GM19395 (cell line): ENCODE data around the gene PRSS33.

Experiments
- ATAC-seq: cut with Tn5 transposase; IDR thresholded peaks from one replicate; pipeline ENCODE4 v1.9.1; 2021; ENCODE audit warnings: mild to moderate bottlenecking, moderate library complexity; ENCODE audit not compliant: unreplicated experiment

Gene PRSS33

DNA sequence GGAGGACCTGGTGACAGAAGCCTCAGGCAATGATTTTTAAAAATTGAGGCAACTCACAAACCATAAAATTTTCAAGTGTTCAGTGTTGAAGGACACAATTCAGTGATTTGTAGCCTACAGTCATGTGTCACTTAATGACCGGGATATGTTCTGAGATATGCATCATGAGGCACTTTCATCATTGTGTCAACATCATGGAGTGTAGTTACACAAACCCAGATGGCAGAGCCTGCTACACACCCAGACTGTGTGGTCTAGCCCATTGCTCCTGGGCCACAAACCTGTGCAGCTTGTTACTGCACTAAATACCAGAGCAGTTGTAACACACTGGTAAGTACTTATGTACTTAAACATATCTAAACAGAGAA is 12.5 kb upstream of the PRSS33 start:
- ATAC-seq = no peak

GRCh38 chr16:2799205-2799858 is 12.0 kb upstream of the PRSS33 start:
- no peak for ATAC-seq

GRCh38 chr16:2798723-2799204 is 11.4 kb upstream of the PRSS33 start:
- ATAC-seq = no peak

DNA sequence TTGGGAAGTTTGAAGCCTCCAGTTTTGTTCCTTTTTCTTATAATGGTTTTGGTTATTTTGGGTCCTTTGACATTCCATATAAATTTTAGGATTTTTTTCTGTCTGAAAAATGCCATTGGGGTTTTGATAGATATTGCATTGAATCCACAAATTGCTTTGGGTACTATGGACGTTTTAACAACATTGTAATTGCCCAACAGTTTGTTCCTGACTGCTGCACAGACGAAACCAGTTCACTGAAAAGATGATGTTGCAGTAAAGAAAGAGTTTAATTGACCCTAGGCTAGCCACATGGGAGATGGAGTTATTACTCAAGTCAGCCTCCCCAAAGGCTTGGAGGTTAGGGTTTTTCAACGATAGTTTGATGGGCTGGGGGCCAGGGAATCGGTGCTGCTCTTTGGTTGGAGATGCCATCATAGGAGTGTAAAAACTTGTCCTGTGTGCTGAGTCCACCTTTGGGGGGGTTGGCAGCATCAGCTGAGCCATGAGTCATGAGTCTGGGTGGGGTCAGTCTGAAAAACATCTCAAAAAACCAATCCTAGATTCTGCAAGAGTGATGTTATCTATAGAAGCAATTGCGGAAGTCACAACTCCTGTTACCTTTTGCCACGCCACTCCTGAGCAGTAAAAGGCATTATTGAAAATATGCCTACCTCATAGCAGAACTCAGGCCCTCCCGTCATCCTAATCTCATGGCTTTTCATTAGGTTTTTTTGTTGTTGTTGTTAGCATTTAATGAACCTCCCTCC is 8.2 kb upstream of the PRSS33 start:
- ATAC-seq = no peak

GRCh38 chr16:2792940-2793339 is 5.6 kb upstream of the PRSS33 start:
- no peak for ATAC-seq

DNA sequence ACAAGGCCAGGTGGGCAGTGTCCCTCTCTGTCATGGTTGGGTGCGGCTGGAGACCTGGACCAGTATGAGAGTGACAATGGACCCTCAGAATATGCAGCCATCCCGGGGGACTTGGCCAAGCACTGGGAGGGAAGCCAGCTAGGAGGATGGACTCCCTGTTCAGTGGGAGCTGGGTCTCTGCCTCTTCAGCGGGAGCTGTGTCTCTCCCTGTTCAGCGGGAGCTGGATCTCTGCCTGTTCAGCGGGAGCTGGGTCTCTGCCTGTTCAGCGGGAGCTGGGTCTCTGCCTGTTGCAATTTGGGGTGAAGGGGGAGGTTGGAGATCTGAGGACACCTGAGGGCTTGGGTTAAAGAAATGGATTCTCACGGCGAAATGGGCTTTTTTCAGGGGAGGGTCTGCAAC is 3.8 kb upstream of the PRSS33 start:
- no peak for ATAC-seq

GRCh38 chr16:2790631-2791030 is 3.3 kb upstream of the PRSS33 start:
- ATAC-seq = no peak

- no peak for ATAC-seq
These were observed 601 bp upstream of the PRSS33 start for GRCh38 chr16:2787961-2788360.

- ATAC-seq = no peak
These were observed 571 bp downstream of the PRSS33 start for GRCh38 chr16:2786826-2787151.

GRCh38 chr16:2786061-2786825 is 1.1 kb downstream of the PRSS33 start:
- ATAC-seq = no peak

- ATAC-seq = no peak
These were observed 2.0 kb downstream of the PRSS33 start for GRCh38 chr16:2785101-2785991.

GRCh38 chr16:2784358-2785100 is 2.8 kb downstream of the PRSS33 start:
- no peak for ATAC-seq

GRCh38 chr16:2783581-2784357 is 3.6 kb downstream of the PRSS33 start:
- ATAC-seq = no peak

DNA sequence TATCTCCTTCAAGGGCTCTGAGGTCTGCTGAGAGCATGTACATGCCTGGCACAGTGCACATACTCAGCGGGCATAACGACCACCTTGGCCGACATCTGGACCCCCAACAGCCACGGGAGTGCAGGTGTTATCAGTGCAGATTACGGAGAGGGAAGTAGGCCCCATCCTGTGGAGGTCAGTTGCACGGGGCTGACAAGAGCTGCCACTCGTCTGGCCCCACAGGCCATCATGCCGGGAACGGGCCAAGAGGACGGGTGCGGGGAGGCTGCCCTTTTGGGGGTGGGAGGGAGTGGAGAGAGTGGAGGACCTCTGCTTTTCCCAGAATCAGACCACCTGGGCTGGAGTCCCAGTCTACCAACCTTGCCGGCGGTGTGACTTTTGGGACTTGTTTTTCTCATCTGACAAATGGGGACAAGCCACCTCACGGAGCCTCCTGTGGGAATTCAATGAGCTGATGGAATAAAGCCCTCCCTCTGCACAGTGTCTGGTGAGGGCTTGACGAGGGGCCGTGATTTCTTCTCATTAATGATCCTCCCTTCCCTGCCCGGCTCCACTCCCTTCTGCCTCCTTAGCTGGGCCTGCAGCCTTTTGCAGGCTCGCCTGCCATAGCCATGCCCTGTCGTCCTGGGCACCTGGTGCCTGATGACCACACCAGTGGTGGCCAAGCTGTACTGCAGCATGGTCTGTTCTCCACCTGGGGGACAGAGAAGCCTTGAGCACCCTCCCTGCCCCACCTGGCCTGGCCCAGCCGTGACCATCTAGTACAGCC is 4.6 kb downstream of the PRSS33 start:
- no peak for ATAC-seq

GRCh38 chr16:2779978-2780898 is 7.1 kb downstream of the PRSS33 start:
- no peak for ATAC-seq

DNA sequence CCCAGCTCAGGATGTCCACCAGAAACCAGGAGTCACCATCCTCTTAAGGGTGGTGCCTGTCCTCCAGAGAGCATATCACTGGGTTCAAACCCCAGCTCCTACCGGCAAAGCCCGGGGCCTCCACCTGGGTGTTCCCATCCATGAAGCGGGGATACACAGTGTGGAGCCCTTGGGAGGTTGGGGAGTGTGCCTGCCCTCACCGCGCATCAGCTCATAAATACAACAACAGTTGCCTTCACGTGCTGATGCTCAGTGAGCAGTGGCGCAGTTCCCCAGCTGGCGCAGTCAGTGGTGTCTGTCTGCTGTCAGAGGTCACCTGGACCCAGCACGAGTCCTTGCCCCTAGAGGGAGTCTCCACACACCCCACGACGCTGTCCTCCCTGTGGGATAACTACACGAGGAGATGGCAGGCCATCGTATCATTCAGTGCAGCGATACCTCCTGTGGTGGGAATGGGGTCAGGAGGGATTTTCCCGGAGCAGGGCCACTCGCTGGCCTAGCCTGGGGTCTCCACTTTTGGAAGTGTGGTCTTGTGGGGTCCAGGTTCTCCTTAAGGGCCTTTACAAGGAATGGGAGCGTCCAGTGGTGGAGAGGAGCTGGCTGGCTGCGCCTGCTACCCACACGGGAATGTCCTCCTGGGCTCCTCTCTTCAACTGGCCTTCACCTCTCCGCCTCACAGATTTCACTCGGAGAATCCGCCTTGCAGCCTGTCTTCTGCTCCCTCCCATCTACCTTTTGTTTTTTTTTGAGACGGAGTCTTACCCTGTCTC is 8.0 kb downstream of the PRSS33 start:
- ATAC-seq = no peak

DNA sequence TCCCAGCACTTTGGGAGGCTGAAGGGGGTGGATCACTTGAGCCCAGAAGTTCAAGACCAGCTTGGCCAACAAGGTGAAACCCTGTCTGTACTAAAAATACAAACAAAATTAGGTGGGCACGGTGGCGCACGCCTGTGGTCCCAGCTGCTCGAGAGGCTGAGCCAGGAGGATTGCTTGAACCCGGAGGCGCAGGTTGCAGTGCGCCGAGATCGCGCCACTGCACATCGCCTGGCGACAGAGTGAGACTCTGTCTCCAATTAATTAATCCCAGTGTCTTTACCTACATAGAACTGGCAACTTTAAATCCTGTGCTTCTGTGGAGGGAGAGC is 8.8 kb downstream of the PRSS33 start:
- ATAC-seq = no peak
